IPS-20b (cell line): Measurements from ENCODE around the gene MAP4K4.

ENCODE experiments used
- H3K27ac ChIP-seq: one replicate; pipeline ENCODE4 v1.5.1; 2013; ENCODE audit warnings: low read length
- H3K27me3 ChIP-seq: 2 replicates; pipeline ENCODE4 v1.6.1; 2013; ENCODE audit warnings: mild to moderate bottlenecking, low read length, inconsistent platforms; ENCODE audit not compliant: insufficient read depth
- H3K36me3 ChIP-seq: 2 replicates; pipeline ENCODE4 v1.6.1; 2013; ENCODE audit warnings: low read depth, mild to moderate bottlenecking, inconsistent platforms, low read length, moderate library complexity; ENCODE audit not compliant: insufficient read depth
- H3K4me1 ChIP-seq: 2 replicates; pipeline ENCODE4 v1.6.1; 2013; ENCODE audit warnings: mild to moderate bottlenecking, control low read depth, inconsistent platforms, low read length, moderate library complexity; ENCODE audit not compliant: insufficient read depth
- H3K4me3 ChIP-seq: 2 replicates; pipeline ENCODE4 v1.5.1; 2013; ENCODE audit warnings: mild to moderate bottlenecking, low read length, inconsistent platforms
- H3K9ac ChIP-seq: 2 replicates; pipeline ENCODE4 v1.6.1; 2013; ENCODE audit warnings: low read depth, mild to moderate bottlenecking, inconsistent platforms, low read length, moderate library complexity
- H3K9me3 ChIP-seq: 2 replicates; pipeline ENCODE4 v1.6.1; 2013; ENCODE audit warnings: mild to moderate bottlenecking, low read depth, low read length, inconsistent platforms; ENCODE audit not compliant: insufficient read depth

The MAP4K4 gene

DNA sequence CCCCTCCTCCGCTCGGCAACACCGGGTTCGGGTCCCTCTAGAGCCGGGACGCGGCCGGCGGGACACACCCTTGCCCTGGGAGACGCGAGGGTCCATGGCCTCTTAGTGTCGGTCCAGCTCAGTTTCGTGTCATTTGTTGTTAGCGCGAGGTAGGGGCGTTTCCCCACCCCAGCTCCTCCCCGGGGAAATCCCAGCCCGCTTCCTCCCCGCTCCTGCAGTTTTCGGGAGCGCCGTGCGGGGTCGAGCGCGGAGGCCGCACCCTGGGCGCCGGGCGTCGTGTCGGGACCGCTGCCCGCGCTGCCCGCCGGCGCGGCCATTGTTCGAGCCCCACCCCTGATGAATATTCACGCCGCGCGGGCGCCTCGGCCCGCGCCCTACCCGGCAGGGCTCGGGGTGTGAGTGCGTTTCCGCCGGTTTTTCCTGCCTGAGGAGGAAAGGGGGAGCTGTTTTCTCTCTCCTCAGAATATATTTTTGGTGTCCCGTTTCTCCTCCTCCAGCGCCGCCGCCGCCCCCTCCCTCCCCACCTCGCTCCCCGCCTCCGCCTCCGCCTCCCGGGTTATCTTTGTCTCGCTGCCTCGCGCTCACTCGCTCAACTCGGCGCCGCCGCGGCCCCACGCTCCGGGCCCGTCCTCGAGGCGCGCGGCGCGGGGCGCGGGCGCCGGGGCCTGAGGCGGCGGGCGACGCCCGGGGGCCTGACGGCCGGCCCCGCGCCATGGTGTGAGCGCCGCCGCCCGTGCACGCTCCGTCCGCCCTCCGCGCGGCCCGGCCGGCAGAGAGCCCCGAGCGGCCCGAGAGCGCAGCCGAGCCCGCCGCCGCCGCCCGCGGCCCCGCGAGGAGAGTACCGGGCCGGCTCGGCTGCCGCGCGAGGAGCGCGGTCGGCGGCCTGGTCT is at the start of gene MAP4K4:
MAP4K4 (plus strand) TSS at position 584 of the 890 bp plus-strand sequence. CDS start 374 bp downstream, outside the sequence.
- no peaks in the 10 kb centered on the region for H3K9me3 ChIP-seq
- H3K36me3 ChIP-seq = peaks cover 12% of the 10 kb centered on the region; the same call in 1 of the 2 replicates
- peak within 1 kb of the TSS; percentile 89 for H3K4me3 ChIP-seq
- H3K9ac ChIP-seq = peak within 1 kb of the TSS; percentile 82
- H3K27me3 ChIP-seq = no peaks in the 10 kb centered on the region
- peaks cover 15% of the 10 kb centered on the region; the same call in 1 of the 2 replicates for H3K4me1 ChIP-seq
- peak within 1 kb of the TSS; percentile 54 for H3K27ac ChIP-seq

DNA sequence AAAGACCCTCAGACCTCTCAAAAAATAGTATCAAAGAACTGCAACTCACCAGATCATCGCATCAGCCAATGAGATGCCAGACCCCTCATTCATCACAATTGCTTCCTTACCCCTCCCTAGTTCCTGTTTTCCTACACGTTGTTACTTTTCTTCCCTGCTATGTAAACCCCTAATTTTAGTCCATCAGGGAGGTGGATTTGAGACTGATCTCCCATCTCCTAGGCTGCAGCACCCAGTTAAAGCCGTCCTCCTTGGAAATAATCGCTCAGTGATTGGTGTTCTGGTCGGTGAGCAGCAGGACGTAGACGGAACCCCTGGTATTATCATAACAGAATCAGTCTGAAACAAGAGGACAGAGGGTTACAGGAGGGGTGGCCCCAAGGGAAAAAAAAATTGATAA is 44.0 kb upstream of the MAP4K4 start:
- Histone ChIP-seq H3K4me1 (no peaks in the 10 kb centered on the region; the same call in 1 of the 2 replicates), H3K27me3 (no peaks in the 10 kb centered on the region)

DNA sequence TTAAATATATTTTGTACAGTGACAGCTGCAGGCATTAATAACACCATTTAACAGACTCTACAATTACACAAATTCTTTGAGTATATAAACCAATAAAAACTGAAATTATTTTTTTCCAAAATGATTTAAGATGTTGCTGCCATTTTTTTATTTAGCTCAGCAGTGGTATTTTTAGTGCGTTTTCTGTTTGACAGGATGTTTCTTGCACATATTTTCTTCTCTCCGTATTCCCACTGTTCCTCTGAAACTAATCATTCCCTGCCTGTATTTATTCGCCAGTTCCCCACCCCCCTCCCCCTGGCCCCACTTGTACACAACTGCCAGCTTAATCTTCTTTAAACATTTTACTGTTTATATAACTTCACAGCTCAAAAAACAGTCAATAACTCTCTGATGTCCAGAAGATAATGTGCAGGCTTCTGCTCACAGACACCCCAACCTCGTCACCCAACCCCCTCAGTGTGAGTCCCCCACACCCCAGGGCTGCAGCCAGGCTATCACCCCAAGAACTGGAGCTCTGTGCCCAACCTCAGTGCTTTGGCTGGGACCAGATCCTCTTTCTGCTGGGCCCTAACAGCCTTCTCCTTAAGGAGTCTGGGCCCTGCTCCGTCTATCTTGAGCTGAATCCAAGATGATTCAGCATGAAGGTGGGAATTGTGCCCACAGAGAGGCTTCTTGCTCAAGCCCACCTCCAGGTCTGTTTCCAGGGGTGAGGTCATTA is 41.6 kb upstream of the MAP4K4 start:
- Histone ChIP-seq H3K4me3 (no peak overlapping the region), H3K9ac (no peak overlapping the region), H3K4me1 (no peaks in the 10 kb centered on the region; the same call in 1 of the 2 replicates), H3K27me3 (no peaks in the 10 kb centered on the region), H3K9me3 (no peaks in the 10 kb centered on the region), H3K36me3 (no peaks in the 10 kb centered on the region), H3K27ac (no peak overlapping the region)

More for the DNA sequence above, 44.0 kb upstream of the MAP4K4 start:
- no peak overlapping the region for H3K27ac ChIP-seq
- no peaks in the 10 kb centered on the region for H3K9me3 ChIP-seq
- H3K36me3 ChIP-seq = no peaks in the 10 kb centered on the region
- no peak overlapping the region for H3K9ac ChIP-seq
- H3K4me3 ChIP-seq = no peak overlapping the region

DNA sequence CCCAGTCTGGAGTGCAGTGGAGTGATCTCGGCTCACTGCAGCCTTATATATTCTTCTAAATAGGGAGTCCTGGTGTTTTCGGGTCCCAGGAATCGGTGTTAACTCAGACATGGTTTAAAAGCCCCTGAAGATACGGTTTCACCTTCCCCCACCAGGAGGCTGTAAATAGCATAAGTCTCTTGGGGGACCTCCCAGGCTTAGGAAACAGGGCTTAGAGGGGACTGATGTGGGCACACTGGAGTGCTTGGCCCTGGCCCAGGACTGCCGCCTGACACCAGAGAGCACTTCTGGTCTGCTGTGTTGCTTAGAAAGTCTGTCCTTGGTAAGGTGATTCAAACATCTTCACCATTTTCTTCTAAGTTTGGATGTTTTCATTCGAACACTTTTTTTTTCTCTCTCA is 39.7 kb upstream of the MAP4K4 start:
- H3K4me1 ChIP-seq = no peaks in the 10 kb centered on the region; the same call in 1 of the 2 replicates
- no peak overlapping the region for H3K9ac ChIP-seq
- no peak overlapping the region for H3K4me3 ChIP-seq
- H3K36me3 ChIP-seq = no peaks in the 10 kb centered on the region
- no peak overlapping the region for H3K27ac ChIP-seq
- no peaks in the 10 kb centered on the region for H3K9me3 ChIP-seq
- no peaks in the 10 kb centered on the region for H3K27me3 ChIP-seq

DNA sequence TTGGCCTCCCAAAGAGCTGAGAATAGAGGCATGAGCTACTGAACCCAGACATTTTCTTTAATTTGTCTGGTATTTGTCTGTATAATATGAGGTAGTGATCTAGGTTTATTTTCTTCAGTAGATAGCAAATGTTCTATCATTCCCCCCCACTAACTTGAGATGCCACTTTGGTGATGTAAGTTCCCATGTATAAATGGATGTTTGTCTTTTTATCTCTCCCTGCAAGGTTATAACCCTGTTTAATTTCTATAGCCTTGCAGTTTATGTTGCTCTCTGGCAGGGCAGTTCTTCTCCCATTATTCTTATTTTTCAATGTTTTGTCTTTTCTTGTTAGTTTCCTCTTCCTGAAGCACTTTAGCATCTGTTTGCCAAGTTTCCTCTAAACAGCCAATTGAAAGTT is 39.1 kb upstream of the MAP4K4 start:
- Histone ChIP-seq H3K4me3 (no peak overlapping the region), H3K27ac (no peak overlapping the region), H3K9me3 (no peaks in the 10 kb centered on the region), H3K4me1 (no peaks in the 10 kb centered on the region; the same call in 1 of the 2 replicates), H3K36me3 (no peaks in the 10 kb centered on the region), H3K27me3 (no peaks in the 10 kb centered on the region), H3K9ac (no peak overlapping the region)

DNA sequence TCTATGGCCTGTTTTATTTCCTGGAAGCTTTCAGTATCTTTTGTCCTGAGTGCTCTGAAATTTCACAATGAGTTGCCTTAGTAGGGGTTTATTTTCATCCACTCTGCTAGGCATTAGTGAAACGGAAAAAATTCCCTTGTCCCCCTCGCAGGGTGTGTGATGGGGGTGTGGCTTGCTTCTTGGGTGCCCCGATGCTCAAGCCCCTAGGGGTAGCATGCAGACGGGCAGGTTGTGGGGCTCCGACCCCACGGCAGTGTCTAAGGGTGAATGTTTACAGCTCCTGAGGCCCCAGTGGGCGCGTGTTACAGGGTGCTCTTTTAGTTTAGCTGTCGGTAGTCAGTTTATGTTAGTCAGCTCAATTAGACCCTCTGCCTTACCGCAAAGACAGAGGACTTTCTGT is 32.2 kb upstream of the MAP4K4 start:
- Histone ChIP-seq H3K27me3 (no peaks in the 10 kb centered on the region), H3K4me3 (no peak overlapping the region), H3K9ac (no peak overlapping the region), H3K4me1 (no peaks in the 10 kb centered on the region), H3K36me3 (no peaks in the 10 kb centered on the region), H3K9me3 (no peaks in the 10 kb centered on the region), H3K27ac (no peak overlapping the region)

DNA sequence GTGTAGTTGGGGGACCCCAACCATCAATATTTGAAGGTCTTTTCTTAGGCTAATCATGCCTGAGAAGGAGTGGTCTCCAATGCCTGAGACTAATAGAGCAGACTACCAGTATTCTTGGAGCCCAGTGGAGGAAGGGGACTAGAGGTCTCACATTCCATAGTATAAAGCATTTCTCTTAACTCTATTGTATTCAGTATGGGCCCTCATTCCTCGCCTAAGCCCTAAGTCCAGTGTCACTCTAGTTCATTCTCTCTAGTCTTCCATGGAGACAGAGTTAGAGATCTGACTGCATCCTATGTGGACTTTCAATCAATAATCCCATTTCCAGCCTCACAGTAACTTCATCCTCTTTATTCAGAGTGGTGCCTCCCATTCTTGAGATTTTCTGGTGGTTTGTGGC is 29.7 kb upstream of the MAP4K4 start:
- Histone ChIP-seq H3K9me3 (peaks cover 13% of the 10 kb centered on the region), H3K27ac (no peak overlapping the region), H3K36me3 (no peaks in the 10 kb centered on the region), H3K4me1 (no peaks in the 10 kb centered on the region), H3K27me3 (no peaks in the 10 kb centered on the region), H3K9ac (no peak overlapping the region), H3K4me3 (no peak overlapping the region)

DNA sequence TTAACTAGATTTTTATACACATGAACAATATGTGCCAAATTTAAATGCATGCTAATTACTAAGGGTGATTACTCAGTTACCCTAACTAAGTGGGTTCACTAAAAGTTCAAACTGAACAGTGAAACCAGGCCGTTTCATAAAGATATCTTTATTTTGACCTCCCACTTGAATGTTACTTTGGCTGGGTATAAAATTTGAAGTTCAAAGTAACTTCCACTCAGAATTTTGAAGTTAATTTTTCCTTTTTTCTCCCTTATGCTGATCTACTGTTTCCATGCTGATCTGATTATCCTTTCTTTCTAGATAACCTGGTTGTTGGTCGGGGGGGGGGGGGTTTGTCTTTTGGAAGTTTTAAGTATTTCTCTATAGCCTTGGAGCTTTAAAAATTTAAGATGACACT is 25.5 kb upstream of the MAP4K4 start:
- H3K9me3 ChIP-seq = peaks cover 13% of the 10 kb centered on the region
- H3K36me3 ChIP-seq = no peaks in the 10 kb centered on the region
- no peak overlapping the region for H3K4me3 ChIP-seq
- no peaks in the 10 kb centered on the region for H3K27me3 ChIP-seq
- no peaks in the 10 kb centered on the region for H3K4me1 ChIP-seq
- H3K9ac ChIP-seq = no peak overlapping the region
- H3K27ac ChIP-seq = no peak overlapping the region

DNA sequence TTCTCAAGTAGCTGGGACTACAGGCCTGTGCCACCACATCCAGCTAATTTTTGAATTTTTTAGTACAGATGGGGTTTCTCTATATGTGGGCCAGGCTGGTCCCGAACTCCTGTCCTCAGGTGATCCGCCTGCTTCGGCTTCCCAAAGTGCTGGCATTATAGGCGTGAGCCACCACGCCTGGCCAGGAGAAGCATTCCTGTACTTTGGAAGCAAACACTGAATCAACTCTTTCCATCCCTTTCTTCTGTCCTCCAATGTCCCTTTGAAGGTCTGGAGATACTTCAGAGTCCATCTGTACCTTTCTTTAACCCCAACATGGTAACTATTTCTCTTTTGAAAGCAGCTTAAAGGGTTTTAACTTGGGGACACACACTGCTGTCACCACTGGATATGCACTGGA is 23.6 kb upstream of the MAP4K4 start:
- H3K9ac ChIP-seq = no peak overlapping the region
- H3K4me3 ChIP-seq = no peak overlapping the region
- no peaks in the 10 kb centered on the region for H3K4me1 ChIP-seq
- H3K27ac ChIP-seq = no peak overlapping the region
- H3K27me3 ChIP-seq = no peaks in the 10 kb centered on the region
- H3K9me3 ChIP-seq = peaks cover 13% of the 10 kb centered on the region
- no peaks in the 10 kb centered on the region for H3K36me3 ChIP-seq

DNA sequence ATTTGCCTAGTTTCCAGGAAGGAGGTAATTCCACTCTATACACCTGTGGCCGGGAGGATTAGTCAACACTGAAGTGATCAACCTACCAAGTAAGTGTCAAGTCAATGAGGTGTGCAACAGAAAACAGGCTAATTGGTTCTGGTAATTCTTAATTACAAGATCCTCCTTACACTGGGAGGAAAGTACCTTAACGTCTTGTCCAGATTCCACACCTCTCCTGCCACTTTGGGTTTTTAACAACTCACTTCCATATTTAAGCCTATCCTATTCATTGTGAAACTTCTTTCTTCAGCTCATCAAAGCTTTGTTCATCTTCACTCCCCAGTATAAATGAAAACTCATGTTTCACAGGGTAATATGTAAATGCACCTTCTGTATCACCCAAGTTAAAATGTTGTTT is 22.0 kb upstream of the MAP4K4 start:
- H3K9ac ChIP-seq = no peak overlapping the region
- peaks cover 13% of the 10 kb centered on the region for H3K9me3 ChIP-seq

DNA sequence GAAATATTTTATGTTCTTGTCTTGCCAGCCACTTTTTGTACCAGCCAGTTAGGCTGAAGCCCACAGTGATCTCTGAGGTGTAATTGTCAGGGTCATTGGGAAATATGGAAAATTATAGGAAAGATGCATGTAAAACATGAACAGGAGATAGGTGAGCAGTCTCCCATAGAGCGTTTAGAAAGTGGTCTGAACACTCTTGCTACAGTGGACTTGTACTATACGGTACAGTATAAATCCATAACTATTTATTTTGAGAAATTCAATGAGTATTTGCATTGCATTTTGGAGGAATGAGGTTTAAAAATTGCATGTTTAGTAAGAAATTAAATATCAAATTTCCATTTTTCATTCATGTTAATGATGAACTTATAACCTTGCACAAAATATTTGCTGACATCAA is 20.8 kb upstream of the MAP4K4 start:
- Histone ChIP-seq H3K36me3 (no peaks in the 10 kb centered on the region), H3K27me3 (no peaks in the 10 kb centered on the region), H3K4me3 (no peak overlapping the region), H3K9ac (no peak overlapping the region), H3K9me3 (peaks cover 11% of the 10 kb centered on the region), H3K4me1 (no peaks in the 10 kb centered on the region), H3K27ac (no peak overlapping the region)

More for the DNA sequence above, 22.0 kb upstream of the MAP4K4 start:
- Histone ChIP-seq H3K36me3 (no peaks in the 10 kb centered on the region), H3K27me3 (no peaks in the 10 kb centered on the region), H3K4me1 (no peaks in the 10 kb centered on the region), H3K27ac (no peak overlapping the region), H3K4me3 (no peak overlapping the region)

DNA sequence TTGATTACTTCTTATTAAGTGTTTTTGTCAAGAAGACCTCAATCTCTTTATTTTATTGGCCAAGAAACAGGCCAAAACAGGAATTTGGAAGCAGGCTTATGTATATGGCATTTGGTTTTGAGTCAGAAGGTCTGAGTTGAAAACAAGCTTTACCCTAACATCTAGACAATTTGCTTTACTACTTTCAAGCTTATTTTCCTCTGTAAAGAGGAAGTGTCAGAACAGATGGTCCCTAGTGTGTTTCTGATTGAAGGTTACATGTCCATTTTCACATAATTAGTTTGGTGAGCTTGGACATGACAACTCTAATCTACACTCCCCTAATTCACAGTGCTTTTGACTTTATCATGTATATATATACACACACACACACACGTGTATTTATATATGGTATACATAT is 19.8 kb upstream of the MAP4K4 start:
- H3K36me3 ChIP-seq = no peaks in the 10 kb centered on the region
- no peak overlapping the region for H3K27ac ChIP-seq
- no peaks in the 10 kb centered on the region for H3K4me1 ChIP-seq
- peaks cover 1% of the 10 kb centered on the region for H3K9me3 ChIP-seq
- no peak overlapping the region for H3K9ac ChIP-seq
- H3K27me3 ChIP-seq = no peaks in the 10 kb centered on the region
- H3K4me3 ChIP-seq = no peak overlapping the region
